ENCODE measurements around the gene CPSF3. TPM values are rescaled to one million over a fixed set of nuclear protein-coding genes. Genes with fewer than 3 reads are reported as not detected.

The CPSF3 gene
- total and polyA plus RNA-seq, 2 of the 13 experiments (the other 11 are each of a cell fraction or from before 2014, with no cell fraction given) = 19.8 to 93.0 TPM

- TF ChIP-seq TP53 (CRISPR knock-in tag; conservative IDR thresholded peaks at IDR 0.05) (no peak), NFYB (CRISPR knock-in tag; IDR thresholded peaks at IDR 0.05) (no peak), ZMYM4 (CRISPR knock-in tag; IDR thresholded peaks at IDR 0.05) (peak; percentile 26; the same call in 1 of the 2 replicates), CREB3 (CRISPR knock-in tag; IDR thresholded peaks at IDR 0.05) (no peak), E2F2 (CRISPR knock-in tag; IDR thresholded peaks at IDR 0.05; ENCODE audit: borderline replicate concordance) (no peak), ZNF446 (CRISPR knock-in tag; IDR thresholded peaks at IDR 0.05) (no peak), ZNF362 (CRISPR knock-in tag; IDR thresholded peaks at IDR 0.05; ENCODE audit: borderline replicate concordance) (no peak), JDP2 (CRISPR knock-in tag; IDR thresholded peaks at IDR 0.05; ENCODE audit: borderline replicate concordance) (no peak), BRD4 (CRISPR knock-in tag; IDR thresholded peaks at IDR 0.05) (no peak), CBFB (CRISPR knock-in tag; IDR thresholded peaks at IDR 0.05) (no peak), ZNF337 (CRISPR knock-in tag; IDR thresholded peaks at IDR 0.05; ENCODE audit: borderline replicate concordance, low read depth) (no peak), RORA (CRISPR knock-in tag; IDR thresholded peaks at IDR 0.05) (no peak), ZNF800 (CRISPR knock-in tag; IDR thresholded peaks at IDR 0.05) (no peak), ZSCAN31 (CRISPR knock-in tag; IDR thresholded peaks at IDR 0.05; ENCODE audit: low read depth) (peak; percentile 57; the same call in 1 of the 2 replicates), KLF15 (CRISPR knock-in tag; IDR thresholded peaks at IDR 0.05; ENCODE audit: borderline replicate concordance) (no peak), ZNF776 (CRISPR knock-in tag; IDR thresholded peaks at IDR 0.05) (peak; percentile 75; the same call in 1 of the 2 replicates), RFXAP (CRISPR knock-in tag; IDR thresholded peaks at IDR 0.05; ENCODE audit: borderline replicate concordance) (no peak), POLR2G (IDR thresholded peaks at IDR 0.05; ENCODE audit: low read depth, low read length) (peak; percentile 45; the same call in 1 of the 2 replicates), SP5 (CRISPR knock-in tag; IDR thresholded peaks at IDR 0.05; ENCODE audit: borderline replicate concordance, low read depth) (no peak), ERF (CRISPR knock-in tag; IDR thresholded peaks at IDR 0.05) (no peak; the same call in 1 of the 2 replicates), ESRRA (CRISPR knock-in tag; IDR thresholded peaks at IDR 0.05; ENCODE audit: low read depth) (0 out of 2 replicates have a peak, but pooled peaks have one; percentile 50), ZNF33B (CRISPR knock-in tag; IDR thresholded peaks at IDR 0.05) (no peak), CCDC6 (CRISPR knock-in tag; IDR thresholded peaks at IDR 0.05) (no peak)
Observed at GRCh38 chr2:9474361-9475057, 51.1 kb downstream of the CPSF3 start, which contains the start of gene IAH1 (continued).
